ENCODE measurements around the gene ADGRG6.

- TF ChIP-seq, protein P1, sequence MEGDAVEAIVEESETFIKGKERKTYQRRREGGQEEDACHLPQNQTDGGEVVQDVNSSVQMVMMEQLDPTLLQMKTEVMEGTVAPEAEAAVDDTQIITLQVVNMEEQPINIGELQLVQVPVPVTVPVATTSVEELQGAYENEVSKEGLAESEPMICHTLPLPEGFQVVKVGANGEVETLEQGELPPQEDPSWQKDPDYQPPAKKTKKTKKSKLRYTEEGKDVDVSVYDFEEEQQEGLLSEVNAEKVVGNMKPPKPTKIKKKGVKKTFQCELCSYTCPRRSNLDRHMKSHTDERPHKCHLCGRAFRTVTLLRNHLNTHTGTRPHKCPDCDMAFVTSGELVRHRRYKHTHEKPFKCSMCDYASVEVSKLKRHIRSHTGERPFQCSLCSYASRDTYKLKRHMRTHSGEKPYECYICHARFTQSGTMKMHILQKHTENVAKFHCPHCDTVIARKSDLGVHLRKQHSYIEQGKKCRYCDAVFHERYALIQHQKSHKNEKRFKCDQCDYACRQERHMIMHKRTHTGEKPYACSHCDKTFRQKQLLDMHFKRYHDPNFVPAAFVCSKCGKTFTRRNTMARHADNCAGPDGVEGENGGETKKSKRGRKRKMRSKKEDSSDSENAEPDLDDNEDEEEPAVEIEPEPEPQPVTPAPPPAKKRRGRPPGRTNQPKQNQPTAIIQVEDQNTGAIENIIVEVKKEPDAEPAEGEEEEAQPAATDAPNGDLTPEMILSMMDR (IDR thresholded peaks at IDR 0.05), result no peak
- no peak for TF ChIP-seq TCF7L2 (IDR thresholded peaks at IDR 0.05; ENCODE audit: low read depth, low read length)
Observed at GRCh38 chr6:142421285-142422117, 119.7 kb downstream of the ADGRG6 start.
